Karpas-422 (cell line): ENCODE data around the gene BOD1. TPM values are rescaled to one million over a fixed set of nuclear protein-coding genes. Genes with fewer than 3 reads are reported as not detected.

Experiments used
- DNase-seq: peaks from one replicate; pipeline ENCODE4 v3.0.0-alpha.2; 2015
- H2AFZ ChIP-seq: fragments of 200-600 bp; sonication (generic); 2 replicates; pipeline ENCODE4 v1.6.1; 2014; ENCODE audit warnings: antibody characterized with exemption, low read length, mixed read lengths
- H3K27ac ChIP-seq: fragments of 200-600 bp; sonication (generic); 2 replicates; pipeline ENCODE4 v1.5.1; 2014; ENCODE audit warnings: mild to moderate bottlenecking, low read length, moderate library complexity
- H3K27me3 ChIP-seq: fragments of 200-600 bp; sonication (generic); 2 replicates; pipeline ENCODE4 v1.6.1; 2014; ENCODE audit warnings: low read length, mixed read lengths
- H3K36me3 ChIP-seq: fragments of 200-600 bp; sonication (generic); 2 replicates; pipeline ENCODE4 v1.6.1; 2014; ENCODE audit warnings: low read length, mixed read lengths; ENCODE audit not compliant: insufficient read depth
- H3K4me1 ChIP-seq: fragments of 200-600 bp; sonication (generic); 2 replicates; pipeline ENCODE4 v1.6.1; 2014; ENCODE audit warnings: mild to moderate bottlenecking, low read length, mixed read lengths
- H3K4me2 ChIP-seq: fragments of 200-600 bp; sonication (generic); 2 replicates; pipeline ENCODE4 v1.6.1; 2014; ENCODE audit warnings: low read length, low read depth, mild to moderate bottlenecking; ENCODE audit not compliant: poor library complexity, severe bottlenecking
- H3K4me3 ChIP-seq: fragments of 200-600 bp; sonication (generic); 2 replicates; pipeline ENCODE4 v1.5.1; 2014; ENCODE audit warnings: mild to moderate bottlenecking, antibody characterized with exemption, low read length, mixed read lengths
- H3K79me2 ChIP-seq: fragments of 200-600 bp; sonication (generic); 2 replicates; pipeline ENCODE4 v1.6.1; 2014; ENCODE audit warnings: mild to moderate bottlenecking, low read length, mixed read lengths
- H3K9ac ChIP-seq: fragments of 200-600 bp; sonication (generic); 2 replicates; pipeline ENCODE4 v1.6.0; 2014; ENCODE audit warnings: low read length
- H3K9me2 ChIP-seq: fragments of 200-600 bp; sonication (generic), shearing (Covaris generic); replicated peaks from 2 replicates; pipeline ENCODE4 v1.6.0; 2014; ENCODE audit warnings: mild to moderate bottlenecking, low read length, moderate library complexity; ENCODE audit not compliant: insufficient read depth
- H3K9me3 ChIP-seq: fragments of 300-700, 200-600 bp; sonication (generic); 2 replicates; pipeline ENCODE4 v1.6.1; 2014; ENCODE audit warnings: low read length, mixed read lengths
- H4K20me1 ChIP-seq: fragments of 200-600 bp; sonication (generic); 2 replicates; pipeline ENCODE4 v1.6.1; 2014; ENCODE audit warnings: mild to moderate bottlenecking, antibody characterized with exemption, low read length, low read depth; ENCODE audit not compliant: insufficient read depth
- total RNA-seq: library from RNA; depleted of rRNA; stranded (reverse); fragments of >200 nt; shearing (Covaris generic); gene quantifications from 2 replicates; pipeline ENCODE4 v1.2.3, GENCODE V29; 2014; ENCODE audit warnings: low replicate concordance; rRNA removed

BOD1 gene
- total RNA-seq = 28.4 and 30.0 TPM in 2 replicates

- no peaks in the 10 kb centered on the region; the same call in 1 of the 2 replicates for H3K36me3 ChIP-seq
These were observed at the start of gene BOD1 for GRCh38 chr5:173616577-173617118. BOD1 (minus strand) TSS chr5:173616650; CDS start chr5:173616436, 214 bp downstream.

GRCh38 chr5:173665326-173665725 is 48.9 kb upstream of the BOD1 start:
- no peaks in the 10 kb centered on the region for H3K27me3 ChIP-seq
- no peak overlapping the region for H3K4me2 ChIP-seq
- no peak overlapping the region for H2AFZ ChIP-seq
- H3K9ac ChIP-seq = no peak overlapping the region
- no peak overlapping the region for H3K4me3 ChIP-seq
- H3K4me1 ChIP-seq = peaks cover 26% of the 10 kb centered on the region
- H3K36me3 ChIP-seq = no peaks in the 10 kb centered on the region
- no peaks in the 10 kb centered on the region for H4K20me1 ChIP-seq
- no peak overlapping the region for H3K27ac ChIP-seq
- no peaks in the 10 kb centered on the region for H3K79me2 ChIP-seq
- DNase-seq = no peak
- H3K9me3 ChIP-seq = no peaks in the 10 kb centered on the region
- no peaks in the 10 kb centered on the region for H3K9me2 ChIP-seq

More at GRCh38 chr5:173616577-173617118, at the start of gene BOD1:
- peak within 1 kb of the TSS; percentile 50; the same call in 1 of the 2 replicates for H3K27ac ChIP-seq
- DNase-seq = peak; percentile 99
- peak within 1 kb of the TSS; percentile 96 for H3K4me2 ChIP-seq
- peaks cover 34% of the 10 kb centered on the region for H3K4me1 ChIP-seq
- H3K9me2 ChIP-seq = no peaks in the 10 kb centered on the region
- H4K20me1 ChIP-seq = peaks cover 27% of the 10 kb centered on the region
- peak within 1 kb of the TSS; percentile 88 for H3K9ac ChIP-seq
- no peaks in the 10 kb centered on the region for H3K9me3 ChIP-seq
- peak within 1 kb of the TSS; percentile 96 for H3K4me3 ChIP-seq
- H3K79me2 ChIP-seq = peaks cover 47% of the 10 kb centered on the region
- H3K27me3 ChIP-seq = no peaks in the 10 kb centered on the region
- H2AFZ ChIP-seq = peak within 1 kb of the TSS; percentile 88

- no peak overlapping the region; the same call in 1 of the 2 replicates for H2AFZ ChIP-seq
- DNase-seq = no peak
- no peak overlapping the region for H3K27ac ChIP-seq
- H3K79me2 ChIP-seq = no peaks in the 10 kb centered on the region
- no peaks in the 10 kb centered on the region for H3K36me3 ChIP-seq
- no peak overlapping the region for H3K4me2 ChIP-seq
- no peaks in the 10 kb centered on the region for H4K20me1 ChIP-seq
- peaks cover 17% of the 10 kb centered on the region for H3K4me1 ChIP-seq
- H3K9ac ChIP-seq = no peak overlapping the region
- no peaks in the 10 kb centered on the region for H3K27me3 ChIP-seq
- no peaks in the 10 kb centered on the region for H3K9me2 ChIP-seq
- H3K9me3 ChIP-seq = no peaks in the 10 kb centered on the region
- H3K4me3 ChIP-seq = no peak overlapping the region
These were observed 47.7 kb upstream of the BOD1 start for GRCh38 chr5:173664154-173664526.

DNA sequence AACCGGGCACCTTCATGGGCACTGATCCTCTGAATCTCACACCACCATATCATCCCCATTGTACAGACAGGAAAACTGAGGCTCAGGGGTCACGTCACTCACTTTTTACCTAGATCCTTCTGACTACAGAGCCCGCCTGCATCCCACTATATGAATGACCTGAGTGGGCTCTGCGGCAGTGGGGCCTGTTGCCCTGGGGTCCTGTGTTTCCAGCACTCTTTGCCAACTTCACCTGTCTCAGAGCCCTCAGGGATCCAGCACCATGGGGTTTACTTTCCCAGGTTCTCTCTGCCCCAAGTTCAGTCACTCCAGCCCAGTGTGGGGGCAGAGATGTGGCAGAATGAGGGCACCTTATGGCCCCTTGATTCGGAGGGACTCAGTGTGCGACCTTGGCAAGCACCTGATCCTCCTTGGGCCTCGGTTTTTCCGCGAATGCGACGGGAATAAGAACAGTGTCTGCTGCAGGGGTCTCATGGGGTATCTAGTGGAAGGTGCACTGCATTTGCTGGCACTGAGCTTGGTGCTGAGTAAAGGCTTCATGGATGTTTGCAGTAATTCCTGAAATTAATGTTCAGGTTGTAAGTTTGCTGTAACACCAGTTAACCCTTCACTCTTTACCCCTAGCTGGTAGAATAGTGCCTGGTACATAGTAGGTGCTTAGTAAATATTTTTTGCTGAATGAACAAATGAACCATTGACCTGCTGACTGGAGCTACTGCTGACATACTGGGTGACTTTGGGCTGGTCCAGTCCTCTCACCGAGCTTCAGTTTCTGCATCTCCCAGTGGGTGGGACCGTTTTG is 47.1 kb upstream of the BOD1 start:
- H2AFZ ChIP-seq = no peak overlapping the region; the same call in 1 of the 2 replicates
- no peaks in the 10 kb centered on the region for H4K20me1 ChIP-seq
- peaks cover 11% of the 10 kb centered on the region for H3K4me1 ChIP-seq
- no peaks in the 10 kb centered on the region for H3K9me3 ChIP-seq
- H3K36me3 ChIP-seq = no peaks in the 10 kb centered on the region
- H3K9me2 ChIP-seq = no peaks in the 10 kb centered on the region
- no peaks in the 10 kb centered on the region for H3K79me2 ChIP-seq
- no peak for DNase-seq
- no peak overlapping the region for H3K9ac ChIP-seq
- no peaks in the 10 kb centered on the region for H3K27me3 ChIP-seq
- no peak overlapping the region for H3K27ac ChIP-seq
- no peak overlapping the region for H3K4me3 ChIP-seq
- no peak overlapping the region for H3K4me2 ChIP-seq

- H3K4me2 ChIP-seq = no peak overlapping the region
These were observed 46.3 kb upstream of the BOD1 start for GRCh38 chr5:173662581-173663351.

DNA sequence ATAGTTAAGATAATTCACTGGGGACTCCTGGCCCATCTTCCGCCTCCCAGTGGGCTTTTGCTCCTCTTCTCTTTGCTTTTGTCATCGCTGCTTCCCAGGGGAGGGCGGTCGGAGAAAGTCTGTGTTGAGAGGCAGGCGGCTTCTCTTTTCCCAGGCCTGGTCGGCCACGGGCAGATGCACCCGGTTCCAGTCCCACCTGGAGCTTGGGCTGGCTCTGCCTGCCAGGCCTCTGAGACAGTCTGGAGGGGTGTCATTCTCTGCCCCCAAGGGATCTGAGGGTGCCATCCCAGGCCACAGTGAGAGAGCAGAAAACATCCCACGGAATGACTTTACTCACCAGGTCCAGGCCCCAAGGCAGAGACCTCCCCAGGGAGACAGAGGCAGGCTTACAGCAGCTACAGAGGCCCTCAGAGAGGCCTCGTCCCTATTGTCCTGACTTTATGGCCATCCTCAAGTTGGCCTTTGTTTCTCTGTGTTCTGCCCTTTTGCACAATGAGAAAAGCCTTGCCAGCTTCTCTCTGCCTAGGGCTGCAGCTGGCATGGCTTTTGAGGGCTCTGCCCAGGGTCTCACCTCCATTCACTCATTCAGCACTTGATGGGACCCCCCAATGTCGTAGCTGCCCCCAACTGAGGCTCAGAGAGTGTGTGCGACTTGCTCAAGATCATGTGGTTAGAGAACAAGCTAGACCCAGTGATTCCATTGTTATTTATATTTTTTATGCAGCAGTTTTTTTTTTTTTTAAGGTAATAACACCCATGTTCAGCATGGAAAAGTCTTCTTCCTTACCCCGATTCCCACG is 44.2 kb upstream of the BOD1 start:
- no peaks in the 10 kb centered on the region for H3K9me3 ChIP-seq

More at GRCh38 chr5:173662581-173663351, 46.3 kb upstream of the BOD1 start:
- H3K27me3 ChIP-seq = no peaks in the 10 kb centered on the region
- H2AFZ ChIP-seq = no peak overlapping the region
- no peak overlapping the region for H3K9ac ChIP-seq
- no peaks in the 10 kb centered on the region for H4K20me1 ChIP-seq
- H3K4me3 ChIP-seq = no peak overlapping the region
- H3K27ac ChIP-seq = no peak overlapping the region
- DNase-seq = no peak
- H3K36me3 ChIP-seq = no peaks in the 10 kb centered on the region
- no peaks in the 10 kb centered on the region for H3K9me3 ChIP-seq
- H3K79me2 ChIP-seq = no peaks in the 10 kb centered on the region
- peaks cover 11% of the 10 kb centered on the region for H3K4me1 ChIP-seq
- H3K9me2 ChIP-seq = no peaks in the 10 kb centered on the region

DNA sequence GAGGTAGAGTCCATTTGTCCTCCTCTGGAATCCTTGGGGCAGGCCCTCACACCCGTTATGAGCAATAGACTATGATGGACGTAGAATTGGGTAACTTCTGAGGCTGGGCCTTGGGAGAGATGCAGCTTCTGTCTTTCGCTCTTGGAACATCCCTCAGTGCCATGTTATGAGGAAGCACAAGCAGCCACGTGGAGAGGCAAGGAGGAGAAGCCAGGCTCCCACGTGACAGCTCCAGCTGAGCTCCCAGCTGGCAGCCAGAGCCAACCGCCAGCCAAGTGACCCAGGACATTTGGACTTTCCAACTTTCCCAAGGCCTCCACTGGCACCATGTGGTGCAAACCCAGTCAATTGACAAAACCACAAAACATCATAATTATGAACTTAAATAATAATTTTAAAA is 43.0 kb upstream of the BOD1 start:
- H2AFZ ChIP-seq = no peak overlapping the region
- H3K27me3 ChIP-seq = no peaks in the 10 kb centered on the region
- no peaks in the 10 kb centered on the region for H3K36me3 ChIP-seq
- no peak overlapping the region for H3K4me2 ChIP-seq
- no peaks in the 10 kb centered on the region for H3K79me2 ChIP-seq
- H3K9ac ChIP-seq = no peak overlapping the region
- no peak for DNase-seq
- no peak overlapping the region for H3K27ac ChIP-seq
- peaks cover 10% of the 10 kb centered on the region for H3K4me1 ChIP-seq
- no peaks in the 10 kb centered on the region for H4K20me1 ChIP-seq
- H3K4me3 ChIP-seq = no peak overlapping the region
- H3K9me2 ChIP-seq = no peaks in the 10 kb centered on the region
- no peaks in the 10 kb centered on the region for H3K9me3 ChIP-seq

More for the DNA sequence above, 44.2 kb upstream of the BOD1 start:
- Histone ChIP-seq H3K27ac (no peak overlapping the region), H3K4me3 (no peak overlapping the region), H3K4me1 (peaks cover 11% of the 10 kb centered on the region), H3K79me2 (no peaks in the 10 kb centered on the region), H2AFZ (no peak overlapping the region), H3K27me3 (no peaks in the 10 kb centered on the region), H4K20me1 (no peaks in the 10 kb centered on the region), H3K9ac (no peak overlapping the region), H3K9me2 (no peaks in the 10 kb centered on the region), H3K4me2 (no peak overlapping the region), H3K36me3 (no peaks in the 10 kb centered on the region)
- no peak for DNase-seq
